GM19372 (cell line): ENCODE results near the gene KCNC4.

ENCODE experiments used
- ATAC-seq: cut with Tn5 transposase; IDR thresholded peaks from one replicate; pipeline ENCODE4 v1.9.1; 2021; ENCODE audit warnings: mild to moderate bottlenecking, low read depth, moderate library complexity; ENCODE audit not compliant: unreplicated experiment

Gene KCNC4

GRCh38 chr1:110187139-110187890 lies 22.8 kb upstream of the KCNC4 start:
- no peak for ATAC-seq

DNA sequence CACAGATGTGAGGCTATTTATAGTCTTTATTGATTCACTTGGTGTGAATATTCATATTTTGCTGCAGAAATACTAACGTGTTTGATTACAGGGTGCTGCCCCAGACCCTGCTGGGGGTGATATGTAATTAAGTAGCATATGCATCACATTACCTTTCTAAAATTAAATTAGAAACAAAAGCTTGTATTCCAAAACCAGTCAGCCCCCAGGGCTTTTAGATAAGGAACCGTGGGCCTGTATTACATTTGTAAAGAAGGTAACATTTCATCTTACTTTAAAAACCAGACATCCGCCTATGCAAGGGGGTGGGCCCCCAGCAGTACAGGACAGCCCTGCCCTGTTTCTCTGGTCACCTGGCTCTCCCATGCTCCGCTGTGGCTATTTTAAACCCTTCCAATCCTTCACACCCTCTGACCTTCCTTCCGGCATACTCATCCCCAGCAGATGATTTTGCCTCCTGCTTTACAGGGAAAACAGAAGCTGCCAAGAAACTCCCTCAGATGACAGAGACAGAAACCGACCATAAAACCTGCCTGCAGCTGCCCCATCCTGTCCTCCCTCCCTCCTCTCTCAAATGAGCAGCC lies 22.0 kb upstream of the KCNC4 start:
- ATAC-seq = no peak

DNA sequence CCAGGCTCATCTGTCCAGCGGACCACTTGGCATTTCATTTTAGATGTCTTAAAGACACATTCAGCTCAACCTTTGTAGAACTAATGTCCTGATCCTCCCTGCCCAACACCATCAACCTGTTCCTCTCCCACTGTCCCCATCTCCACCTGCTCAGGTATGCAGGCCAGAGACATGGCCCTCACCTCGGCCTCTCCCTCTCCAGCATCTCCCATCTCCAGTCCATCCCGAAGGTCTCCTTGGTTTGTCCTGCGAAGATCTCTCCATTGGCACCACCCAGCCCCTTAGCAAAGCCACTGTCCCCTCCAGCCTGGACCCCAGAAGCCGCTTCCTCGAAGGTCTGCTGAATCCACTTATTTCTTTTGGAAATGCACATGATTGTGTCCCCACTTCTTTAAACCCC lies 20.9 kb upstream of the KCNC4 start:
- no peak for ATAC-seq

DNA sequence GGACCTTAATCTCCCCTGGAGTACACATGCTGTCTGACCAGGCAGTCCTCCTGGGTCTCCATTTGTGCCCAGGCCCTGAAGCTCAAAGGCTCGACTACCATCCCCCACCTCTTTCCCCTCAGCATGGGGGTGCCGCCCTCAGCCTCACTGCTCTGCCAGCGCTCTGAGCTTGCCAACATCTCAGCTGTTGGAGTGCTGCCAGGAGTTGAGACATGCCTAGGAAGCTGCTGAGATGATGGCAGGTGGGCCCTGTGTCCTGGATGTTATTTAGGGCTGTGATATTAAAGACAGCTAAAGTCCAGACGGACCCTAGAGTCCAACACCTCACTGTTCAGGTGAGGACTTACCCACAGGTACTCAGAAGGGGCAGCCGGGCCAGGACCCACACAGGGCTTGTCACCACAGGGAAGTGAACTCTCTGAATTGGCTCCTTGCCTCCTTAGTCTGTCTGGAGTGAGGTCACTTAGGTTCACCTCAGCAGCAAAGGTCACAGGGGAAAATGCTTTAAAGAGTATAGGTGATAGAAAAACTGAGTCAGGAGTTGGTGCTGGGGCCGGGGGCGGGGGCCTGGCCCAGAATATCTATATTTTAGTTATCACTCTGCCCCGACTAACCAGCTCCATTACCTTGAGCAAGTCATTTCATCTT lies 19.7 kb upstream of the KCNC4 start:
- no peak for ATAC-seq

GRCh38 chr1:110192541-110192940 lies 17.6 kb upstream of the KCNC4 start:
- no peak for ATAC-seq

GRCh38 chr1:110195196-110195595 lies 14.9 kb upstream of the KCNC4 start:
- no peak for ATAC-seq

GRCh38 chr1:110196917-110197765 lies 13.0 kb upstream of the KCNC4 start:
- ATAC-seq = no peak

DNA sequence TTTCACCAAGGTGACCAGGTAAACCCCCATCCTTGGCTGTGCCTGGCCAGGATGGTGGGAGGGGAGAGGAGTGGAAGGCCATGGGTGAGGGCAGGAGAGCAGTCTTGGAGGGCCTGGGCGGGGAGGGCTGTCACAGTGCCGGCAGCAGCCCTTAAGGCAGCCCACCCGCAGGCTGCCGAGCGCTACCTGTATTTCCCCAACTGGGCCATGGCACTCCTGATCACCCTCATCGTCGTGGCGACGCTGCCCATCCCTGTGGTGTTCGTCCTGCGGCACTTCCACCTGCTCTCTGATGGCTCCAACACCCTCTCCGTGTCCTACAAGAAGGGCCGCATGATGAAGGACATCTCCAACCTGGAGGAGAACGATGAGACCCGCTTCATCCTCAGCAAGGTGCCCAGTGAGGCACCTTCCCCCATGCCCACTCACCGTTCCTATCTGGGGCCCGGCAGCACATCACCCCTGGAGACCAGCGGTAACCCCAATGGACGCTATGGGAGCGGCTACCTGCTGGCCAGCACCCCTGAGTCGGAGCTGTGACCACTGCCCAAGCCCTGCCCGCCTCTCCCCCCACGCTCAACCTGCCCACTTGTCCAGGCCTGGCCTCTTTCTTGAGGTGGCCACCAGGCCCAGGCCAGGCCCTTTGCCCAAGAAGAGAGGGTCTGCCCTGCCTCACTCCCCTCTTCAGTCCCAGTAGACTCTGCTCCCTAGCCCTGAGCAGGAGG lies 12.0 kb upstream of the KCNC4 start:
- ATAC-seq = no peak

GRCh38 chr1:110198746-110199145 lies 11.4 kb upstream of the KCNC4 start:
- ATAC-seq = no peak

GRCh38 chr1:110200190-110200589 lies 9.9 kb upstream of the KCNC4 start:
- no peak for ATAC-seq

GRCh38 chr1:110200666-110201065 lies 9.4 kb upstream of the KCNC4 start:
- ATAC-seq = no peak

DNA sequence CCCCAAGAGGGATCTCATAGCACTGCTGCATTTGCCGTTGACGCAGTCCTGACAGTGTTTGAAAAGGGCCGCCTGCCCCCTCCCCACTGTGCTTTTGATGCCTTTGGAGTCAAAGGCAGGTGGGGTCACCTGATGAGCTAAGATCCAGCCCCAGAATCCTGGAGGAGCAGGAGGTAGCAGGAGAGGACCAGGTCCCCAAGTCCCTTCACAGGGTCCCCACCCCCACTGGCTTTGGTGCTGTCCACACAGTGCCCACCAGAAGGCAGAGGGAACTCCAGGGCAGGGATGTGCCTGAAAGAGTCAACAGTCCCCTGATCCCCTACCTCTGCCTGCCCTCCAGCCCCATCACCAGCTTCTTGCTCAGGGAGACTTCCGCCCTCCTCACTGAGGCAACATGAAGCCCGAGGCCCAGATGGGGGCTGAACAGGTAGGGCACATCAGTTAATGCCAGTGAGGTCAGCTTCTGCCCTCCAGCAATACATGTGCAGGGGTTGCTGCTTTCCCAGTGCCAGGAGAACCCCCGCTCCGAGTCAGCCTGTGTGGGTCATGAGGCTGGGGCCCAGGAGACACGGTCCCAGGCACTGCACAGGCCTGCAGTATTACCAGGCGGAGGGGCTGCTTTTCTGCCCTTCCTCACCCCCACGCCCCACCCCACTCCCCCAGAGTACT lies 8.8 kb upstream of the KCNC4 start:
- ATAC-seq = no peak

DNA sequence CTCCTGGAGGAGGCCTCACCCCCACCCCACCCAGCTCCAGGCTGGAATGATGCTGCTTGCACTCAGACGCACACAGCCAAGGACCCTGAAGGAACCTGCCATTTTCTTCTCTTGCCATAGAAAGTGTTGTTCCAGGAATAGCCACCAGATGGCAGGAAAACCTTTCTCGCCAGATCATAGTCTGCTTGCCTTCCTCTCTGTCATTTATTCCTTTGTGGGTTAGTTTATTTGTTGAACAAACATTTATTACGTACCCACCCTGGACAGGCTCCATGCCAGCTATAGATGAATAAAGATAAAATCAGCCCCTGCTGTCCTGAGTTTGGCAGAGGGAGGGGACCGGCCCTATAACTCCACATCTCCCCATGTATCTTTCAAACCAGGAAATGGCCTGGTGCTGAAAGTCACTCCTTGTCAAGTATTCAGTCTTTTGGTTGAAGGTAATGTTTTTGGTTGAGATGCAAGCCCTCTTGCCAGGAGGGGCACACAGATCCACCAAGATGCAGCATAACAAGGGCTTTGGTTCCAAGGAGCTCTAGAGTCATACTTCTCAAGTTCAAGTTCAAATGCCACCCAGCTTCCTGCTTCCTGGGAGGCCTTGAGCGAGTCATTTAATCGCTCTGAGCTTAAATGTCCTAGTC lies 7.0 kb upstream of the KCNC4 start:
- ATAC-seq = no peak

GRCh38 chr1:110205156-110205555 lies 5.0 kb upstream of the KCNC4 start:
- ATAC-seq = no peak

DNA sequence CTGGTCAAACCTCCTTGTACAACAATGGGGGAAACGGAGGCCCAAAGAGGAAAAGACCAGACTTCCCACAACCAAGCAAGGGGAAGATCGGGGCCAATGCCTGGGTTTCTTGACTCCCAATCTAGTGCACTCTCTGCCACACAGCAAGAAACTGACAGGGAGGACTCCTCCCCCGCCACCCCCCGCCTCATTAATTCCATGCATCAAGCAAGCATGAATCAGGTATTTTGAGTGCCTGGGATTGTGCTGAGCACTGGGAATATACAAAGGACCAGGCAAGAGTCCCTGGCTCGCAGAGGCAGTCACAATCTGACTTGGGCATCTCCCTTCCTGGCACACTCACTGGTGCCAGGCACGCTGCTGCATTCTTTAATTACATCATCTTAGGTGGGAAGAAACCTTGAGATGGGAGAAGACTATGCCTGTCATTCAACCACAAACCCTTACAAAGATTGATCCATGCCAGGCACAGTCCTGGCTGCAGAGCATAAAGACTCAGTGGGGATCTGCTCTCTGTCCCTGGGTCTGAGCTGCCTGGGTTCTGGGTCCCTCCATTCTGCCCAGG lies 4.4 kb upstream of the KCNC4 start:
- no peak for ATAC-seq

DNA sequence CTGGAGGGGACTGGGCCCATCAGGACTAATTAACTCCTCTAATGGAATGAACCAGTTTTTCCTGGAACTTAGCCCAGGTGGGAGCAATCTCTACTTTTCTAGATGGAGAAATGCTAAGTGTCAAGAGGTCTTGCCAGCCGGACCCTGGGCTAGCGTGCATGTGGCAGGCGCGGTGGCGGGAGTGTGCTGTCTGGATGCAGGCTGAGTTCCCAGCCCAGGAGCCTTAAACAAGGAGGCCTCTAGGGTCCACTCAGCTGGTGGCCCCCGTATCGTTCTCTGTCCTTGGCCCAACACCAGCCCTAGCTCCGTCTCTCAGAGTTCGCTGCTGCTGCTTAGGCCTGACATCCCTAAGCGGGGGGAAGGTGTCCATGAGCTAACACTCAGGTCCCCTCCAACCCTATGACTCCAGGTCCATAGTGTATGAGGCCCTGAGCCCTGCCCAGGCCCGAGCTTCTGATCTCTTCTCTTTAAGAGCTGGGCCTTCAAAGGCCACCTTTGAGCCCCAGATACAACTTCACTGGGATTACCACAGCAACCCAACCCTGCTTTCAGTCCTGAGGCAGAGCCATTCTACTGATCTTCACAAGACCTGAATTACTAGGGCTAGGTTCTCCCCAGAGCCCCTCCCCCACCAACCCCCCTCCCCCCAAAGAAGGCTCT lies 3.7 kb upstream of the KCNC4 start:
- no peak for ATAC-seq

DNA sequence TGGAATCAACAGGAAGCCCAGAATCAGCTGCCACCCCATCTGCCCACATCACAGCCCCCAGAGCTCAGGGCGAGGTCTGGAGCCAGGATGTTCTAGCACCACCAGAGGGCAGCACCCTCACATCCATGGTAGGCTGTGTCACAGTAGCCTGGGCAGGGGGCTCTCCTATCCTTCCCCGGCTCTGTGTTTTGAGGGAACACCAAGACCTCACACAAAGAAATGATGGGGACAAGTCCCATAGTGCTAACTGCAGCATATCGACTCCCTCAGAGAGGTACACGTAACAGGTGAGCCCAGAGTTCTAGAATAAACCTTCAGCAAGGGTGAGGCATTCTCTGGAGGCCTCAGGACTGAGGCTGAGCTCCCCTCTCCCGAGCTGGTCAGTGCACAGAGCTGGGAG lies 2.3 kb upstream of the KCNC4 start:
- ATAC-seq = no peak

GRCh38 chr1:110208916-110209645 lies 1.0 kb upstream of the KCNC4 start:
- no peak for ATAC-seq
